Activated effector memory CD4-positive, alpha-beta T cell treated with anti-CD3 and anti-CD28 coated beads, Interleukin-2, amount 50 U/mL, for 16 hours (primary cell): ENCODE measurements around the gene MAN1C1.

Source experiments
- DNase-seq: peaks from one replicate; pipeline ENCODE4 v3.0.0-alpha.2; 2020

MAN1C1 gene

DNA sequence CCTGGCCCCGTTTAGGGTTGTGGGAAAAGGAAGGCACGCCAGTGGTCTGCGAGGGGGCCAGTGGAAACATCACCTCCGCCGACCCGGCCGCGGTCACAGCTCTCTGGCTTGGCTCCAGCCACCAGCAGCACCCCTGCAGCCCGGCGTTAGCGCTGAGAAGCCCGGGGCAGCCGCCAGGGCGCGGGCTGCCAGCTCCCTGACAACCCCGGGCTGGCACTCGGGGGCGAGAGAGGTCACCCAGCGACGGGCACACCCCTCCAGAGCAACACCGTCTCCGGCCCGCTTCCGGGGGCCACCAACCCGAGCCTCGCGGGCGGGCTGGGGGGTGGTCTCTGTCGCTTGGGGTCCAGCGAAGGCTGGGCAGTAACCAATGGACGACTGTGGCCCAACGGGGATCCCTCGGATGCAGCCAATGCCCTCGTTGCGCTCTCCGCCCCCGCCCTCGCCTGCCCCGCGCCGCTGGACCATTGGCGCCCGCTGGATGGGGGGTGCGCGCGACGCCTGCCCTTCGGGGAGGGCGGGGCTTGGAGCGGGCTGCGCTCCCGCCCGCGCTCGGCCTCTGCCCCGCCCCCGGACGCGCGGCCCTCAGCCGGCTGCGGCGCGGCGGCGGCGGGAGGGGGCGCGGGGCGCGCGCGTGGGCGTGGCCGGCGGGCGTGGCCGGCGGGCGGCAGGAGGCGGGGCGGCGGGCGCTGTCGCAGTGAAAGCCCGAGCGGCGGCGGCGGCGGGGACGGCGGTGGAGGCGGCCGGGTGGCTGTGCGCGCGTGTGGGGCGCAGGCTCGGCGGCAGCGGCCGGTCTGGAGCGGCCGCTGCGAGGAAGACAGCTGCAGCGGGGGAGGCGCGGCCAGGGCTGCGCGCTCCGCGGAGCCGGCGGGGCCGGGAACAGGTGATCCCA lies at the start of gene MAN1C1:
TSS of gene MAN1C1 (plus strand) at position 697 of the 892 bp plus-strand sequence. CDS start 1,007 bp downstream, outside the sequence.
- DNase-seq: peak; percentile 94

DNA sequence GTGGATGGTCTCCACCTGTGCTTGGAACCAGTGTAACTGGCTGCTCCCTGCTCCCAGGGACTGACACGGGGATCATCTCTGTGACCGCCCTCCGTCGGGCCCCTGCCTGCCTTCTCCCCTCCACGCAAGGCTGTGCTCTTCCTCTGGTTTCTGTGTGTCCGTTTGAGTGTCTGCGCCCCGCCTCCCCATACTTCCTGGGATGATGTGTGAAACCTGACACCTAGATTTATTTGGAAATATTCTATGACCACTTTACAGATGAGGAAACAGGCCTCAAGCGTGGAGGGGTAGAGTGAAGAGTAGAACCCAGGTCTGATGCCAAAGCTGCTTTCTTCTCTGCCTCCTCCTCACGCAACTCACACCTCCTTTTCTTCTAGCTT lies 48.9 kb upstream of the MAN1C1 start:
- DNase-seq: no peak

DNA sequence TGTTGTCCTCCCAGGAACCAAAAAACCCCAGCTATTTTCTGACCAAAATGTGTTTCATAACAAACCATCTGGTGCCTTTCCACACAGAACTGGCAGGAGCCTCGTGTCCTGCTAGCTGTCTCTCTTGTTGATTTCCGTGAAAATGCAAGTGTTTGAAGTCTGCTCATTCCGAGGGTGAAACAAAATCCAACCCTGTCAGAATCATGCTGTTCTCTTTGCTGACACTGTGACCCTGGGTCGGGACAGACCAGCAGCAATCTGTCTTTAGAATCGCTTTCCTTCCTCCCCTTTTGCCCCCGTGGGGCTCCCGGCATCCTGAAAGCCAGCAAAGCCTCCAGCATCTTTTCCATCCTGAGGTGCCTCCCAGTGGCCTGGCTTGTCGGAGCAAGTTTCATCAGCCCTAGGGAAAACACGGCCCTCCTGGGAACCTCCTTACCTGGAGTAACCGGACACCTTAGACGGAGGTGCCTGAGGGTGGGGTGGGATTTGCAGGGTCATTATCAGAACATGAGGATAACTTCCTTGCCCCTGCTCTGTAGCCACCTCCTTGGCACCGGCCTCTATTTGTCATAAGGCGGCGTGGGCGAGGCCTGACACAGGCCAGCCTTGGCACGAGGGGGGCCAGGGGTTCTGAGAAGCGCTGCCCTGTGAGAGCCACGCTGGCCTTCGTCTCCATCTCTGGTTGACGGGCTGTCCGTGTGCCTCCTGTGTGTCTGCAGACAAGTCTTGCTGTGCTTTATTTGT lies 48.3 kb upstream of the MAN1C1 start:
- no peak for DNase-seq

GRCh38 chr1:25568834-25569596 lies 47.6 kb upstream of the MAN1C1 start:
- DNase-seq: no peak

GRCh38 chr1:25569597-25570396 lies 46.8 kb upstream of the MAN1C1 start:
- no peak for DNase-seq

GRCh38 chr1:25570798-25571521 lies 45.6 kb upstream of the MAN1C1 start:
- no peak for DNase-seq

GRCh38 chr1:25571522-25571970 lies 45.0 kb upstream of the MAN1C1 start:
- DNase-seq: no peak

DNA sequence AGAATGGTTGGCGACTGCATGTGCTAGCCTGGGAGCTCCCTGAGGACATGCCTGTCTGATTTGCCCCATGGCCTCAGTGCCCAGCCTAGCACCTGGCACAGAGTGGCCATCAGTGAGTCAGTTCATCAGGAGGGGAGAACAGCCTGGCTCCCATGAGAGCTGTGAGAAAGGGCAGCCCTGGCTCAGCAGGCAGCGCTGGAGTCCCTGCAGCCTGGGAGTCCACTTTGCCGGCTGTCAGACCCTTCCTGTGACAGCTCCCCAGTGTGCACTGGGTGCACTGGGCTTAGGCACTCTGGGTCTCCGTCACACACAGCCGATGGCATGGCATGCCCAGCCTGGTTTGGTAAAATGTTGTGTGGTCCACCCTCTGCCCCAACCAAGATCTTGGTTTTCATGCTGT lies 44.5 kb upstream of the MAN1C1 start:
- DNase-seq: no peak

- peak; percentile 80 for DNase-seq
Observed at GRCh38 chr1:25572708-25573590, 43.6 kb upstream of the MAN1C1 start.

GRCh38 chr1:25573591-25573930 lies 43.0 kb upstream of the MAN1C1 start:
- no peak for DNase-seq

GRCh38 chr1:25573961-25574360 lies 42.6 kb upstream of the MAN1C1 start:
- no peak for DNase-seq

GRCh38 chr1:25575191-25575590 lies 41.4 kb upstream of the MAN1C1 start:
- DNase-seq: no peak

- no peak for DNase-seq
Observed at GRCh38 chr1:25576459-25577133, 40.0 kb upstream of the MAN1C1 start.

- no peak for DNase-seq
Observed at GRCh38 chr1:25577134-25577920, 39.3 kb upstream of the MAN1C1 start.

DNA sequence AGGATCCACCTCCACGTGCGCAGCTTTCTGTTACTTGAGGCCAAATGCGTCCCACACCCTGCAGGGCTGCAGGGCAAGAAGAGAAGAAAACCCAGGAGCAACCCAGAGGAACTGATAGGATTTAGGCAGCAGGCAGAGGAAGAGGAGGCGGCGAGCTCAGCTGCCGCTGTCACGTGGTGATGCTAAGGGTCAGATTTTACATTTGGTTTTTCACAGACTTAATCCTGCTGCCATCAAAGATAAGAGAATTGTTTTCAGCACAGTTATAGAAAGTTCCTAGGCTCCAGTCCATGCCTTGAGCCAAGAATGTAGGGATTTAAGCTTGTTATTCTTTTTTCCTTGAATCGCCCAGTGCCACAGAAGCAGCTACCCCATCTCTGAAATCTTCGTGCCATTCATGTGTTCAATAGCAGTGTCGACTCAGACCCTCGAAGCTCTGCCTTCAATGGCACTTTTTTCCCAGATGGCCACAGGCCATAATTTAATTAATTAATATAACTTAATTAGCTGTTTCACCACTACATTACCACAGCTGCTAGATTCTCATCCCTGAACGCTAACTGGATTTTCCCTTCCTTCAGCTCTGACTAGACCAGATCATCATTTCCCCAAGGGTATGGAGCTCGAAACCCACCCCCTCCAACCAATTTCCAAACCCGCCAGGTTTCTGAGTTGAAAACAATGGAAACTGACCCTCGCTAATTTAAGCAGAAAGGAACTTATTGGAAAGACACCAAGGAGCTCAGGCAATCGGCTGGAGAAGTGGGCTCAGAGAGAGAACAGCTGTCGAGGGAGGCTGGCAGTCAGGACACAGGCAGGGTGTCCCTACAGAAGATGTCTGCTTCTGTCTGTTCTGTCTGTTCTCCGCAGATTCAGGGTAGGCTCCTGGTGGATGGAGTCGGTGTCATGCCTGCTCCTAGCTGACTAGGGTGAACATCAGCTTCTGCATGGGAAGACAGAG lies 37.0 kb upstream of the MAN1C1 start:
- no peak for DNase-seq

- no peak for DNase-seq
Observed at GRCh38 chr1:25580927-25581326, 35.7 kb upstream of the MAN1C1 start.

DNA sequence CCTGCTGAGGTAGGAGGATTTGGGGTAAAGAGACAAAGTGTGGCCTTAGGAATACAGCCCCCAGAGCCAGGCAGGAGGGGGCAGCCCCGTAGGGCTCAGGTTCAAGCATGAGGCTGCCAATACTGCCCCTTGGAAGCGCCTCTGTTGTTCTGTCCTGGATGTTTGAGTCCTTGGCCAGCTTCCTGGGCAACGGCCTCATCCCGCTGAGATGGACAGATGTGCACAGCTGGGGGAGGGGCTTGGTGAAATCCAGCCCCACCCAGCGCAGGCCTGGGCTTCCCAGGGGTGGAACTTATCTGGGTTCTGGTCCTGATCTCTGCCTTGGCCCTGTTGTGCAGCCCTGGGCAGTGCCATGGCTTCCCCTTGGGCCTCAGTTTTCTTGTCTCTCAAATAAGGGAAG lies 34.8 kb upstream of the MAN1C1 start:
- DNase-seq: no peak
